HG02623 (cell line): ENCODE data around the gene LARGE2.

Experiments used
- ATAC-seq: cut with Tn5 transposase; IDR thresholded peaks from one replicate; pipeline ENCODE4 v1.9.1; 2021; ENCODE audit warnings: moderate library complexity; ENCODE audit not compliant: unreplicated experiment

The LARGE2 gene

DNA sequence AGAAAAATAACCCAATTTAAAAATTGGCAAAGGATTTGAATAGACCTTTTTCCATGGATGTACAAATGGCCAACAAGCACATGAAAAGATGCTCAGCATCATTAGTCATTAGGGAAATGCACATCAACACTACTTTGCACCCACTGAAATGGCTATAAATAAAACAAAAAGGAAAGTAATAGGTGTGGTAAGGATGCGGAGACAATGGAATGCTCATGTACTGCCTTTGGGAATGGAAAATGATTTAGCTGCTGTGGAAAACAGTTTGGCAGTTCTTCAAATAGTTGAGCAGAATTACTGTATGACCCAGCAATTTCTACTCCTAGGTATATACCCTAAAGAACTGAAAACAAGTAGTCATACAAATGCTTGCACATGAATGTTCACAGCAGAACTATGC, 37.4 kb downstream of the LARGE2 start:
- no peak for ATAC-seq

DNA sequence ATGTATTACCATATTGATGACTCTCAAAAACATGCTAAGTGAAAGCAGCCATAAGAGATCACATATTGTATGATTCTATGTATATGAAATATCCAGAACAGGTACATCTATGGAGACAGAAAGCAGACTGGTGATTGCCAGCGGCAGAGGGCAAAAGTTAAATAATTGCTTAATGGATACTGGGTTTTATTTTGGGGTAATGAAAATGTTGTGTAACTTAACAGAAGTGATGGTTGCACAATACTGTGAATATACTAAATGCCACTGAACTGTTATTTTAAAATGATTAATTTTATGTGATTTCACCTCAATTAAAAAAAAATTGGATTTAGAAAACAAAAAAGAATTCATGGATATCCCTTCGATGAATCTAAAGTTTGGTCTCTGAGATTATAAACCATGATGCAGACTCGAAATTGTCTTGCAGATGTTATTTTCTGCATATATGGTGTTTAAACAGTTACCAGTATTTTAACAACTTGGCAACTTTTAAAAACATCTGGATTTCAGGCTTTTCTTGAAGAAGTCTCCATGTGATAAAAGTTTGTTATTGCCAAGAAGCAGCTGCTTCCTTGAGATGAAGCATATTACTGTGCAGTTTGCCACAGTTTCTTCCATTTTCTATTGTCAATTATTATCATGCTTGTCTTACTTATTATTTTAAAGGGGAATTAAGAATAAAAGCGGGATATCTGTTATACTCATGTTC, 38.1 kb downstream of the LARGE2 start:
- no peak for ATAC-seq

DNA sequence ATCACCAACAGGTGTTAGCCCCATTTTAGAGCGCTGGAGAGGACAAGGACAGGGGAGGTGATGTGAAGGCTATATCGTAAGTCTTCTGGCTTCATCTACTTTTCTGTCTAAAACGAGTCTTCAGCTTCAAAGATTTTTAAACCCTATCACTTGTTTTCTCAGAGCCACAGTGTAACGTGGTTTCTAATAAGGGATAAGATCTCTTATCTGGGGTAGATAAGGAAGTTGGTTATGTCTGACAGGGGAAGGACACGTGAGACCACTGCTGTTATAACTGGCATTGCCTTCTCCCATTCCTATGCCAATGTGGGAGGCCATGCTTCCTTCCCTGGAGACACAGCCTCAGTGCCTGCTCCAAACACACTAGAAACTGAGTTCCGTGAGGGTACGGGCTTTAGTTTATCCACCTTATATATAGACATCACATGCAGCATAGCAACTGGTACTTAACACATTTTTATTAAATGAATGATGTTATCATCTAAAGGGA, 39.3 kb downstream of the LARGE2 start:
- no peak for ATAC-seq

DNA sequence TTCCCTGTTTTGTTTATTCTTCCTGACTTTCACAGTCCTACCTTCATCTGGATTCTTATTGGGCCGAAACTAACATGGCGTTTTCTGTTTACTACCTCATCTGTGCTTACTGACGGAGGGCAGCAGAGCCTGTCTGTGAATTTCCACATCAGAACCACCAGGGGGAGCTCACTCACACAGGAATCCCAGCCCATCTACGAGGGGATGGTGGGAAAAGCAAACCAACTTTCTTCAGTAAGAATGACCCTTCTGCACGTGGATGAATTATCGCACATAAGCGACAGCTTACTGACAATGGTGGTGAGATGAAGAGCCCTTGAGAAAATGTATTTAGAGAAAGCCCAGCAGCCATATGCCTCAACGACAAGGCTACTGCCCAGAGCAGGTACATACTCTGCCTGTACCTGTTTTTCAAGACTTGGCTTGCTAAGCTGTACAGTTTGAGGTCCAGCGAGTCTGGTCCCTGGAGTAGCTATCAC, 42.5 kb downstream of the LARGE2 start:
- no peak for ATAC-seq

DNA sequence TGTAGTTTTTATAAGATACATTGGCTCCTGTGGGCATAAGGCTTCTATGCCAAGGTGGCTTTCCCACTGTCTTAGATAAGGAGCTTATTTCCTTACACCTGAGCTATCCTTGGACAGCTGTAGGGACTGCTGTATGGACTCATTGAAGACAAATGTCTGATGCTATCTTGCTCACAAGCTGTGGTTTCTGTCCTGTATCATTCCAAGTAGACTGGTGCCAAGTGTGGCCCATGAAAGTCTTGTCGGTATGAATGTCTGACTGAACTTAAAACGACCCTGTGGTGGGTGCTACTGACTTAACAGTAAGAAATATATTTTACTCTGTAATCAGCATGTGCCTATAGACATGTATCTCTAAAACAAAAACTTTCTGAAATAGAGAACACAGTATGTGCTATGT, 45.0 kb downstream of the LARGE2 start:
- ATAC-seq, result no peak

DNA sequence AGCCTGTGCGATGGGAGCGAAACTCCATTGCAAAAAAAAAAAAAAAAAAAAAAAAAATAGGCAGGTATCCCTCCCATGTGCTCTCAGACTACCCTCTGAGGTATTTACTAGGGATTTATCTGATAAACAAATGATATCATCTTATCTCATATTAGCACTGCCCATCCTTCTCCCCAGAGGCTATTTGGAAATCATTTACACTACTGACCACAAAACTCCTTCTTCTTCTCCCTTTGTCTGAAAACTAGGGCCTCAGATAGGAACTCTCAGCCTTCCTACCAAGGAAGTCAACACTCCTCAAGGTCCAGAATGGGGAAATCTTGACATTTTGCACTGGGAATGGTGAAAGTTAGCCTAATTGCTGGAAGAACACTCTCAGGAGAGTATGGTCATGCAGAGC, 46.4 kb downstream of the LARGE2 start:
- ATAC-seq, result no peak

DNA sequence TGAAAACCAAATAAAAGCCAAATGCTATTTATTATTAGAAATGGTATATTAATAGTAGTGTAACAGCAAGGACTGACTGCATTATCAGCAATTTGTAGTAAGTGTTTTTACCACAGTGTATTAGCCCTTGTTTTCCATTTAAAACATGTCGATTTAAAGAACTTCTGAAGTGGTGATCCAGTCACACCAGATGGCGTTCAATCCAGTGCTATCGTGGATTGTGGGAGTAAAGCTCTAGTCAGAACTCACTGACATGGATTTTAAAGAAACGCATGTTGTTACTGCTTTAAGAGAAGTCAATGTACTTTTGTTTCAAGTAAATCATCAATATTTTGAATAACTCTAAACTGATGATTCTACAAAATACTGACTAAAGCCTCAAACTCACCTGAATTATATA, 51.1 kb downstream of the LARGE2 start:
- no peak for ATAC-seq

DNA sequence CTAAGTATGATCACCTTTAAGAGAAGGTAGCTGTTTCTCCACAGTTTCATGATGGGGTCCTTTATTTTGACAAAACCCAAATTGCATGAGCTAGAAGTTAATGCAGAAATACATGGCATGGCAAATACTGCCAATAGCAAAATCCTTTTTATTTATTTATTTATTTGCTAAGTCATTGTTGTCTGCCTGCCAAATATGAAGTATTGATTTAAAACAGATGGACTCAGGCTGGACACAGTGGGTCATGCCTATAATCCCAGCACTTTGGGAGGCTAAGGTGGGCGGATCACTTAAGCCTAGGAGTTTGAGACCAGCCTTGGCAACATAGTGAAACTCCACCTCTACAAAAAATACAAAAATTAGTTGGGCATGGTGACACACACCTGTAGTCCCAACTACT, 52.4 kb downstream of the LARGE2 start:
- ATAC-seq, result no peak
